GM21825 (cell line): ENCODE data around the gene BIRC5.

ENCODE experiments used
- ATAC-seq: cut with Tn5 transposase; IDR thresholded peaks from one replicate; pipeline ENCODE4 v1.9.1; 2021; ENCODE audit warnings: mild to moderate bottlenecking, moderate library complexity; ENCODE audit not compliant: unreplicated experiment

BIRC5 gene

DNA sequence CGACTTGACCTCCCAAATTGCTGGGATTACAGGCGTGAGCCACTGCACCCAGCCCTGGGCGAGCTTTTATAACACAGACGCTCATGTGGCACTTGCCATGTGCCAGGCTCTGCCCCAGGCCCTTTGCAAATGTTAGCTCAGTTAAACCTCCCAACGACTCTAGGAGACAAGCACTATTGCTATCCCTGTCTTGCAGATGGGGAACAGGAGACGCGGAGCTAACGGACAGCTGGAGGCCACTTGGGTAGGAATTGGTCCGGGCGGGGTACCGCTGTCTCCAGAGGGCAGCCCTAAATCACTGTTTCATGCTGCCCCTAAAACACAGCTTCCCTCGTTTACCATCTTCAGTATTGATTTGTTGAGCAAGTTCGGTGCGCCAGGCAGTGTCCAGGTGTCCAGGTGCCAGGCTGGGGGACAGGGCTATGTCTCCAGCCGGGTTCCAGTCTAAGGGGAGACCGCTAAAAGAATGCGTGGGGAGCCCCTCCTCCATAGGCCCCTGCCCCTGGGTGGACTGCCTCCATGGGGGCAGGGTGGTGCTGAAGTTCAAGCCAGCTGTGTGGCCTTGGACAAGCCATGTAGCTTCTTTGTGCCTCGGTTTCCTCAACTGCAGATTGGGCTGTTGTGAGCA is 41.1 kb downstream of the BIRC5 start:
- no peak for ATAC-seq

- ATAC-seq: no peak
Observed at GRCh38 chr17:78255953-78256706, 42.1 kb downstream of the BIRC5 start.

DNA sequence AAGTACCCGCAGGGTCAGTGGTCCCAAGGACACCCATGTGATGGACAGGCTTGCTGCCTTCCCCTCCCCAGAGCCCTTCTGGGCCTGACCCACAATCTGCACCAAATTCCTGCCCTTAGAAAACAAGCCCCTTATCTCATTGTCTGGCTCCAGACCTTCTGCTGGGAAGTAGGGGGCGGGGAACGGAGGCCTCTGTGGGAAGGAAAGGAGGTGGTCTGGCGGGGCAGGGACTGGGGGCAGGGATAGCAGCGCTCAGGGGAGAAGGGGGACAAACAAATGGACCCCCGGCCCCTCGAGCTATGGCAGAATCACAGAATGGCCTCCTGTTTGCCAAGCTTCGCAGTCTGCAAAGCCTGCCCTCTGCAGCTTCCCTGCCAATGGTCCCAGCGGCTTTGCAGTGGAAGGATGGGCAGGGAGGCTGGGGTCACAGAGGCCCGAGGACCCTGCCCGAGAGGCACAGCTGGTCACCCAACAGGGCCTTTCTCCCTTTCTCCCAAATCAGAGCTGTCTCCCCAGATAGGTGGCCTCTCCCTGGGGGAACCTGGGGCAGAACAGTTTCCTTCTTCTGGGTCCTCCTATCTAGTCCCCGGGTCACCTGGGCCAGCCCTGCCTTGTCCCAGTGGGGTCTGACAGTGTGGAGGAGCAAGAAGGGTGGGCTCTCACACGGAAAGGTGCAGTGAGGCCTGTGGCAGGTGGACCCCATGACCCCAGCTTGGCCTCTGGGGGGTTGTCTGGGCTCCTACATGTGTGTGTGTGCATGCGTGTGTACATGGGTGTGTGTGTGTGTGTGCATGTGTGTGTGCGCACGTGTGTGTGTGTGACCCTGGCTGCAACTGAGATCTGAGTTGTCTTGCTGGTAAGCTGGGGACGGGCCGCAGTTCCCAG is 42.9 kb downstream of the BIRC5 start:
- ATAC-seq: no peak

DNA sequence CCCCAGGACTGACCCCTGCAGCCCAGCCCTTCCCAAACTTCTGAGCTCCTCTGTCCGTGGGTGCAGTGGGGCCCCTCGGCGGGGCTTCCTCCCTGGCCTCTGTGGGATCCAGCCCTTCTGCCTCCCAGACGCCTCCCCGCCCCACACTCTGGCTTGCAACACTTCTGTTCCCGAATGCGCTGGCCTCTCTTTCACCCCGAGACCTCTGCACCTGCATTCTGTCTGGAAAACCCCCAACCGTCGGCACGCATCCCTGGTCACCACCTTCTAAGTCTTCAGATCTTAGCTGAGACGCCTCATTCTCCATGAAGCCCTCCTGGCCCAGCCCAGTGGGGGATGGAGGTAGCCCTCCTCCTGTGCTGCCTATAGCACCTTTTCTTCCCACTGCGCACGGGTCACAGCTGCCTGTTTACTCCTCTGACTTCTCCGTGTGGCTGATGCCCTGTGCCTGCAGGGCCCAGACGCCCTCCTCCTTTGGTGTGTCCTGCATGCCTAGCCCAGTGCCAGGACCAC is 43.8 kb downstream of the BIRC5 start:
- no peak for ATAC-seq

DNA sequence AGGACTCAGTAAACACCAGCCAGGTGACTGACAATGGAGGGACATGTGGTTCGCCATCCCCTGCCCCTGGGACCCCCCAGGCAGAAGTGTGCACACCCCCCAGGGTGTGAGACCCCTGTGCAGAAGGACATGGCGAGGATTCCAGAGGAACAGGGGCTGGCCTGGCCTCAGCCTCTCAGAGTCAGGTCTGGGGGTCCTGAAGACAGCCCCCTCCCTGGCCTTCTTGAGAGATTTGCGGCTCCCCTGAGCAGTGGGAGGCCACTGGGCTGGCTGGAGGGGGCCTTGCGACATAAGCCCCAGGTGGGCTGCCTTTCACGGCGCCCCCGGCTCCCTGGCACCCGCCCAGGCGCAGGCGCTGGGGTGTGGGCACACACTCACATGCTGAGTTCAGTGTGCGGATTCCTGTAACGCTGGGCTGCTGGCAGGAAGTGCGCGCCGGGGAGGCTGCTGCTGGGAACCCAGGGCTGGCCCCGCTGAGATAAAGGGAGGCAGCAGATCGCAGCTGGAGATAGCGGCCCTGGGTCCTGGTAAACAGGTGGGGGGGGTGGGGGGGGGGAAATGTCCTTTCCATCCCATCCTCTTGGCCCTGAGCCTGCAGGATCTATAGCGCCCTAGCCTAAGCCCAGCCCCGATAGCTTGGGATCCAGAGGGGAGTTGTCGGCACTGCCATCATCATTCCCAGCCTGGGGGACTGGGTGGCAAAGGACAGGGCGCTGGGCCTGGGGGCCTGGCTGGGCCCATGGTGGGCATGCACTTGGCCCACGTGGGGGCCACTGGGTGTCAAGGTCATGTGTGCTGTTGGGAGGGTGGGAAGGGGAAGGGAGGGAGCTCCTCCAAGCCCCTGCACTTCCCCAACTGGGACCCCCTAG is 44.5 kb downstream of the BIRC5 start:
- ATAC-seq: no peak

GRCh38 chr17:78259192-78259554 is 45.1 kb downstream of the BIRC5 start:
- no peak for ATAC-seq

DNA sequence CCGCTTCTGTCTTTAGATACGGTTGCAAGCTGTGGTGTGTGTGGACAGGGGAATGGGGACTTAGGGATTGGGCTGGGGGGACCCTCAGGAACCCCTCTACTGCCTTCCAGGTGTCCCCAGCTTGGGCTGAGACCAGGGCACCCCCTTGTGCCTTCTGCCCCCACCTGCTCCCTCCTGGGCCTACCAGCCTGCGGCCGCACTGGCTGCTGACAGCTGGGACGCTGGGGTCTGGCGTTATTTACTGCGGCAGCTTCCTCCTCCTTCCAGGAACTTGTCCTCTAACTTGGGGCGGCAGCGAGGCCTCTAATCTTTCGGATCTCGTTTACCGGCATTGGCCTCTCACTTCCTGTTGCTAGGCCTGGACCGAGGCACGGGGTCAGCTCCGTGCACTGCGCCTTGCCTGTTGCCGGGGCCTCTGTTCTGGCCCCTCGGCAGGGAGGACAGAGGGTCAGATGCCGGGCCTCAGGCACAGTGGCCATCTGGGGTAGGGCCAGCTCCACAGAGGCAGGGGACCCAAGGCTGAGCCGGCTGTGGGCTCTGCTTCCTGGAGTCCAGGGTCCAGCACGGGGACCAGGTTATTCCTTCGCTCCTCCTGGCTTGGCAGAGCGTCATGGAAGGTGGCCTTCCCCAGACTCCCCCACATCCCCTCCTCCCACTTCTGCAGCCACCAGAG is 49.1 kb downstream of the BIRC5 start:
- no peak for ATAC-seq

GRCh38 chr17:78263736-78264340 is 49.8 kb downstream of the BIRC5 start:
- ATAC-seq: no peak

GRCh38 chr17:78264590-78264989 is 50.5 kb downstream of the BIRC5 start:
- ATAC-seq: no peak

GRCh38 chr17:78265121-78265520 is 51.1 kb downstream of the BIRC5 start:
- ATAC-seq: no peak

- ATAC-seq: no peak
Observed at GRCh38 chr17:78266231-78266631, 52.2 kb downstream of the BIRC5 start.

DNA sequence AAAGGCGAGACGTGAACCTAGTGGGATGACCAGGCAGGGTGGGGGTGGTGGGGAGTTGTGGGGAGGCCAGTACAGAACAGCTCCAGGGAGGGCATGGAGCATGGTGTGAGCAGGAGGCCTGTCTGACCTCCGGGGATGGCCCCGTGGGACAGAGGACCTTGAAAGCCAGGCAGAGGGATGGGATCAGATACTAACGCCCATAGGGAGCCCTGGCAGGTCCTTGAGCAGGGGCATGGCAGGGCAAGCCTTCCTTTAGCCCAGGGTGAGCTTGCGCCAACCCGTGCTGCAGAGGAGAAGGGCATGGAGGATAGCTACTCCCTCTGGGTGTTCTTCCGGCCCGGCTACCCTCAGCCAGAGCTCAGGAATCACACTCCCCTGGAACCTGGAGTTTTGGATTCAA is 52.7 kb downstream of the BIRC5 start:
- ATAC-seq: no peak

DNA sequence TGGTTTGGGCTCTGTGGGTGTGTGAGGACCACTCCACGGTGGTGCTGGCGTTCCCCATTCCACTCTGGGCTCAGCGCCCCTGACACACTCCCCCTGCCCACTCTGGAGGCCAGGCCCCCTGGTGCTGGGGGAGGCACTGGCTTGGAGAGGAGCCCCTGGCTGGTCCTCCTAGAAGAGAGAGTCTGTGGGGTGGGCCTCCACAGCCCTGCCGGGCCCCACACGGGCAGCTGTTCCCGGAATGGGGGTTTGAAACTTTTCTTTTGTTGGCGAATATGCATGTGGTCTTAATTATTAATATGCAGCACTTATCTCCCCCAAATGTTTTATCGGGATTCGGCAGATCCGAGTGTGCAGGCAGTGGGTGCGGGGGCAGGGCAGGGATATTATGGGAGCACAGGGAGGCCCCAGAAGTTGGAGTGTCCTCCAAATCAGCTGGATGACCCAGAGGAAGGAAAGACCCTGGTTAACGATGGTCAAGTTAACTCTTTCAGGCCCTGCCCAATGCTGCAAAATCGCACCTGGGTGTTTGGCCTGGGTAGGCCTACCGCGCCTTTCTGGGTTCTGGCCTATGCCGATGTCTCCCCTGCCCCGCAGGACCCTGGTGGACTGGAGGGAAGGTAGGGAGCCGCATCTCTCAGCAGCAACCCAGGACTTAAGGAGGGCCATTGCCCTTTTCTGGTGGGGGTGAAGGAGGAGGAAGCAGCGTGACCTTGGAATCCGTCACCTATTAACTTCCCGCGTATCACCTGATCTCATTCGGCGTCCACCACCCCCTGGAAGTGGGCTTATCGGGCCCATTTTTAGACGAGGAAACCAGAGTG is 53.4 kb downstream of the BIRC5 start:
- no peak for ATAC-seq

GRCh38 chr17:78268191-78268874 is 54.3 kb downstream of the BIRC5 start:
- ATAC-seq: no peak

- no peak for ATAC-seq
Observed at GRCh38 chr17:78268951-78269905, 55.2 kb downstream of the BIRC5 start.

DNA sequence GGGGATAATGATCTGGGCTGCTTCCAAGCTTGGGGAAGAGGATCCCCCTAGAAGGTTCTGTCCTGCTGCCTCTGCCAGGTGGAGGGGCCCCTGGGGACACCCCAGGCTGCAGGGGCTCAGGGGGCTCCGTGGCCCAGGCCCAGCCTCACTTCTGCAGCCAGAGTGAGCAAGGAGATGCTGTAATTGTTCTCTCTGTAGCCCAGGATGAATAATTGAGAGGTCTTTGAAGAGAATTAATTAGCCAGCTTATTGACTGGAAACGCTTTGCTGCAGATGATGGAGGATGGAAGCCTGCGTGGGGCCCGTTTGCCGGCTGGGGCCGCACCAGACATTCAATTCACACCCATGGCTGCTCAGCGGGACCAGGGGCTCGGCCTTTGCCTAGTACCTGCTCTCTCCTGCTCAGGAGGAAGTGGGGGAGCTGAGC is 55.9 kb downstream of the BIRC5 start:
- no peak for ATAC-seq
